ENCODE data around the gene CASKIN1.

CASKIN1 gene

GRCh38 chr16:2233046-2233775, 36.8 kb upstream of the CASKIN1 start:
- no peak for FAIRE-seq

GRCh38 chr16:2232094-2232990, 35.9 kb upstream of the CASKIN1 start:
- FAIRE-seq = no peak

GRCh38 chr16:2231016-2231931, 34.9 kb upstream of the CASKIN1 start:
- no peak for FAIRE-seq

GRCh38 chr16:2230376-2230775, 34.0 kb upstream of the CASKIN1 start:
- FAIRE-seq = no peak

- FAIRE-seq = no peak
These were observed 33.3 kb upstream of the CASKIN1 start for GRCh38 chr16:2229632-2230250.

GRCh38 chr16:2229091-2229490, 32.7 kb upstream of the CASKIN1 start:
- no peak for FAIRE-seq

- FAIRE-seq = no peak
These were observed 31.9 kb upstream of the CASKIN1 start for GRCh38 chr16:2228161-2228824.

GRCh38 chr16:2226918-2227317, 30.5 kb upstream of the CASKIN1 start:
- no peak for FAIRE-seq

GRCh38 chr16:2226245-2226793, 29.9 kb upstream of the CASKIN1 start:
- FAIRE-seq = no peak

- FAIRE-seq = no peak
These were observed 27.6 kb upstream of the CASKIN1 start for GRCh38 chr16:2223942-2224486.

GRCh38 chr16:2223221-2223941, 27.0 kb upstream of the CASKIN1 start, which contains the start of gene E4F1:
Gene E4F1 (plus strand): TSS chr16:2223591. CDS start chr16:2223614, 23 bp downstream.
- peak; percentile 80 for FAIRE-seq

- no peak for FAIRE-seq
These were observed 19.9 kb upstream of the CASKIN1 start for GRCh38 chr16:2216330-2216729.

GRCh38 chr16:2214719-2214968, 18.2 kb upstream of the CASKIN1 start, which contains the start of gene PGP:
Gene PGP (minus strand): TSS chr16:2214840. CDS start chr16:2214777, 63 bp downstream.
- no peak for FAIRE-seq

GRCh38 chr16:2213817-2214718, 17.7 kb upstream of the CASKIN1 start:
- no peak for FAIRE-seq

GRCh38 chr16:2212362-2213324, 16.2 kb upstream of the CASKIN1 start:
- no peak for FAIRE-seq

GRCh38 chr16:2211923-2212347, 15.5 kb upstream of the CASKIN1 start:
- FAIRE-seq = no peak

GRCh38 chr16:2210386-2211365, 14.3 kb upstream of the CASKIN1 start, which contains the start of gene BRICD5:
Gene BRICD5 (minus strand): TSS chr16:2210863. CDS start chr16:2210833, 30 bp downstream.
- FAIRE-seq = no peak

Data from TTC549 (cell line).